ENCODE results near the gene PADI2. TPM values are rescaled to one million over a fixed set of nuclear protein-coding genes. Genes with fewer than 3 reads are reported as not detected.

PADI2 gene
- total and polyA plus RNA-seq, 2 of the 8 experiments (the other 6 are each of a cell fraction or from before 2014, with no cell fraction given) = 1.6 to 7.5 TPM

- H3K14ac ChIP-seq (ENCODE audit: insufficient read length) = no peak overlapping the region
- no peak overlapping the region for H3K9ac ChIP-seq (replicated peaks in 1 of 4; ENCODE audit: extremely low read depth in 1 of 4, low read depth in 3 of 4, low read length in 3 of 4)
- H3K9me3 ChIP-seq (ENCODE audit: insufficient read depth in 2 of 2, low read depth in 1 of 2, low read length in 1 of 2) = no peaks in the 10 kb centered on the region
- H2AFZ ChIP-seq (ENCODE audit: low read length) = no peak overlapping the region
- H3K36me3 ChIP-seq (ENCODE audit: control insufficient read depth in 2 of 4, insufficient read depth in 4 of 4, low read length in 3 of 4) = peaks cover 10 to 47% (median 15%) of the 10 kb centered on the region in 4 experiments
- 86% methylated on average over 1 of the region's 1 CpG; no CpG with 5 or more reads in 1 of the 2 experiments for WGBS, 2 experiments (ENCODE audit: extremely low coverage in 1 of 2, insufficient coverage in 1 of 2, insufficient read length in 1 of 2, insufficient replicate concordance in 2 of 2, low coverage in 1 of 2, low lambda C conversion rate in 2 of 2, missing lambda C conversion rate in 1 of 2)
- H3K4me2 ChIP-seq (ENCODE audit: insufficient read depth in 1 of 2, low read depth in 2 of 2, low read length in 2 of 2) = no peak overlapping the region
- peaks cover 0 to 2% of the 10 kb centered on the region in 2 experiments for H4K20me1 ChIP-seq (replicated peaks in 1 of 2; ENCODE audit: control insufficient read depth in 1 of 2, insufficient read depth in 2 of 2, low read length in 2 of 2)
- FAIRE-seq = no peak
- POLR2A ChIA-PET (ENCODE audit: partially characterized antibody) = interaction anchor here (1.3 kb wide), 1 partner anchor 54 kb away, joined by 3 read pairs; no protein-coding TSS in a partner anchor
- CTCF ChIA-PET (ENCODE audit: partially characterized antibody) = interaction anchor here (1.3 to 1.9 kb wide), 2 partner anchors 53 to 73 kb away, joined by 5 to 6 read pairs; no protein-coding TSS in a partner anchor
- H3K4me1 ChIP-seq (replicated peaks in 1 of 4; ENCODE audit: control insufficient read depth in 3 of 4, insufficient read depth in 4 of 4, low read length in 3 of 4) = no peaks in the 10 kb centered on the region
- no peaks in the 10 kb centered on the region for H3K23me2 ChIP-seq (ENCODE audit: low read depth, low read length)
- H3K18ac ChIP-seq (ENCODE audit: extremely low read depth, low read length) = no peak overlapping the region
- H3K56ac ChIP-seq (replicated peaks; ENCODE audit: insufficient read length, low read depth, low read length) = no peak overlapping the region
- H4K91ac ChIP-seq (replicated peaks; ENCODE audit: insufficient read length, low read length) = no peak overlapping the region
- H3K4ac ChIP-seq (replicated peaks; ENCODE audit: insufficient read length, low read depth, low read length) = no peak overlapping the region
- no peak overlapping the region for H3K4me3 ChIP-seq (ENCODE audit: extremely low read depth in 1 of 4, insufficient read depth in 2 of 4, low read depth in 3 of 4, low read length in 4 of 4)
- no peak overlapping the region for H2AK5ac ChIP-seq (ENCODE audit: low read depth, low read length)
- no peak overlapping the region for H4K5ac ChIP-seq (ENCODE audit: insufficient read length, low read depth, low read length)
- no peak overlapping the region for H2BK15ac ChIP-seq (ENCODE audit: low read length)
- H4K8ac ChIP-seq (ENCODE audit: extremely low read depth, insufficient read depth, low read length) = no peak overlapping the region
- H3K79me1 ChIP-seq (ENCODE audit: low read depth, low read length) = no peaks in the 10 kb centered on the region
- H3K23ac ChIP-seq (ENCODE audit: insufficient read length) = no peak overlapping the region
- H3K27ac ChIP-seq (ENCODE audit: low read depth, low read length) = no peak overlapping the region
- H2BK12ac ChIP-seq (ENCODE audit: low read depth, low read length) = no peak overlapping the region
- H2BK5ac ChIP-seq (ENCODE audit: low read depth, low read length) = no peak overlapping the region
- no peaks in the 10 kb centered on the region for H3K27me3 ChIP-seq (replicated peaks in 1 of 4; ENCODE audit: control insufficient read depth in 3 of 4, extremely low read depth in 1 of 4, insufficient read depth in 3 of 4, low read length in 3 of 4)
- peaks cover 0 to 2% of the 10 kb centered on the region in 2 experiments; a peak in 1 of 4 replicates for H3K79me2 ChIP-seq (ENCODE audit: control insufficient read depth in 1 of 2, insufficient read depth in 2 of 2, low read length in 2 of 2)
- DNase-seq (ENCODE audit: low read depth in 1 of 2, low spot score in 2 of 2) = no peak
- H2BK20ac ChIP-seq (ENCODE audit: low read length) = no peak overlapping the region
- no peak overlapping the region for H2BK120ac ChIP-seq (replicated peaks; ENCODE audit: low read depth, low read length)
- TF ChIP-seq SRF (IDR thresholded peaks at IDR 0.05; ENCODE audit: low read depth, low read length) (no peak), SIRT6 (IDR thresholded peaks at IDR 0.05; ENCODE audit: low read length) (no peak)
Observed at GRCh38 chr1:17040135-17040534, 79.1 kb downstream of the PADI2 start.
